Peyer's patch (tissue), 4 donors: ENCODE measurements around the gene GADD45G.

Source experiments
- CTCF ChIP-seq, 6 experiments: fragments of 450-650 bp in 4 of 6; fragments of 200-600 bp in 2 of 6; sonication (generic) in 1 of 6; IDR thresholded peaks; one replicate each; pipeline ENCODE4 v1.5.1; 2017 to 2019; ENCODE audit warnings: antibody characterized with exemption in 6 of 6, mild to moderate bottlenecking in 3 of 6, moderate library complexity in 1 of 6
- POLR2A ChIP-seq, 2 donors: fragments of 450-650 bp; IDR thresholded peaks; one replicate each; pipeline ENCODE4 v1.5.1; 2017; ENCODE audit warnings: antibody characterized with exemption in 2 of 2, mild to moderate bottlenecking in 2 of 2, moderate library complexity in 2 of 2

- no peak for TF ChIP-seq CTCF (IDR thresholded peaks at IDR 0.05)
- no peak for TF ChIP-seq POLR2A (IDR thresholded peaks at IDR 0.05)
Observed at GRCh38 chr9:89646189-89646939, 41.6 kb downstream of the GADD45G start.
